H9 (cell line): ENCODE results near the gene LAP3. TPM values are rescaled to one million over a fixed set of nuclear protein-coding genes. Genes with fewer than 3 reads are reported as not detected.
"Not testable (repeated sequence)": the region's sequence is repeated elsewhere in the genome, so short reads cannot be mapped to it uniquely, and the experiment has no call there.

Source experiments
- DNase-seq: peaks from one replicate; pipeline ENCODE4 v3.0.0-alpha.2; 2017
- H2AFZ ChIP-seq: one replicate; pipeline ENCODE4 v1.6.1; 2013; ENCODE audit warnings: mild to moderate bottlenecking, low read length, control low read depth, moderate library complexity
- H2AK5ac ChIP-seq: 2 replicates; pipeline ENCODE4 v1.6.1; 2013; ENCODE audit warnings: low read length, control low read depth, mixed read lengths; ENCODE audit not compliant: insufficient read length
- H2BK120ac ChIP-seq: one replicate; pipeline ENCODE4 v1.6.1; 2013; ENCODE audit warnings: low read depth, mild to moderate bottlenecking, low read length, control low read depth, inconsistent platforms; ENCODE audit not compliant: poor library complexity, severe bottlenecking
- H2BK12ac ChIP-seq: 2 replicates; pipeline ENCODE4 v1.6.1; 2013; ENCODE audit warnings: low read length, control low read depth, mixed read lengths, low read depth; ENCODE audit not compliant: insufficient read length
- H2BK15ac ChIP-seq: 2 replicates; pipeline ENCODE4 v1.6.1; 2013; ENCODE audit warnings: low read depth, low read length, control low read depth
- H2BK20ac ChIP-seq: one replicate; pipeline ENCODE4 v1.6.1; 2013; ENCODE audit warnings: low read depth, mild to moderate bottlenecking, low read length, control low read depth, inconsistent platforms; ENCODE audit not compliant: poor library complexity, severe bottlenecking
- H2BK5ac ChIP-seq: 2 replicates; pipeline ENCODE4 v1.6.1; 2013; ENCODE audit warnings: low read length, control low read depth, mixed read lengths; ENCODE audit not compliant: insufficient read length
- H3K14ac ChIP-seq: 2 replicates; pipeline ENCODE4 v1.6.1; 2013; ENCODE audit warnings: low read length, control low read depth; ENCODE audit not compliant: insufficient read depth
- H3K18ac ChIP-seq: 2 replicates; pipeline ENCODE4 v1.6.1; 2013; ENCODE audit warnings: low read depth, mild to moderate bottlenecking, mixed read lengths, low read length, control low read depth; ENCODE audit not compliant: insufficient read length
- H3K23ac ChIP-seq: 2 replicates; pipeline ENCODE4 v1.6.1; 2013; ENCODE audit warnings: low read length, control low read depth, mixed read lengths, low read depth; ENCODE audit not compliant: insufficient read length
- H3K23me2 ChIP-seq: 2 replicates; pipeline ENCODE4 v1.6.1; 2013; ENCODE audit warnings: low read depth, mild to moderate bottlenecking, mixed read lengths, low read length, control low read depth; ENCODE audit not compliant: insufficient read length, poor library complexity, severe bottlenecking
- H3K27ac ChIP-seq: 2 replicates; pipeline ENCODE4 v1.5.1; 2013; ENCODE audit warnings: low read length, control low read depth, mixed read lengths, low read depth; ENCODE audit not compliant: insufficient read length
- H3K27me3 ChIP-seq: 2 replicates; pipeline ENCODE4 v1.6.1; 2013; ENCODE audit warnings: low read length, control low read depth, inconsistent platforms; ENCODE audit not compliant: insufficient read depth
- H3K4ac ChIP-seq: 2 replicates; pipeline ENCODE4 v1.6.1; 2013; ENCODE audit warnings: low read depth, mild to moderate bottlenecking, control low read depth, inconsistent platforms, low read length, moderate library complexity
- H3K4me1 ChIP-seq: 2 replicates; pipeline ENCODE4 v1.6.1; 2013; ENCODE audit warnings: low read length, control low read depth, inconsistent platforms; ENCODE audit not compliant: insufficient read depth
- H3K4me2 ChIP-seq: 2 replicates; pipeline ENCODE4 v1.6.1; 2013; ENCODE audit warnings: low read length, control low read depth, mixed read lengths; ENCODE audit not compliant: insufficient read length, insufficient read depth
- H3K56ac ChIP-seq: 2 replicates; pipeline ENCODE4 v1.6.1; 2013; ENCODE audit warnings: low read depth, mild to moderate bottlenecking, mixed read lengths, low read length, control low read depth; ENCODE audit not compliant: insufficient read length
- H3K79me1 ChIP-seq: 2 replicates; pipeline ENCODE4 v1.6.1; 2013; ENCODE audit warnings: low read depth, mild to moderate bottlenecking, moderate library complexity, low read length, control low read depth, inconsistent platforms; ENCODE audit not compliant: insufficient read depth, poor library complexity, severe bottlenecking
- H3K79me2 ChIP-seq: 2 replicates; pipeline ENCODE4 v1.6.1; 2013; ENCODE audit warnings: low read length, control low read depth, inconsistent platforms; ENCODE audit not compliant: insufficient read depth
- H3K9ac ChIP-seq: 2 replicates; pipeline ENCODE4 v1.6.1; 2013; ENCODE audit warnings: low read length, control low read depth, mixed read lengths; ENCODE audit not compliant: insufficient read length; ENCODE audit errors: extremely low read depth
- H3K9me3 ChIP-seq: one replicate; pipeline ENCODE4 v1.6.1; 2013; ENCODE audit warnings: low read depth, low read length, inconsistent platforms; ENCODE audit not compliant: control insufficient read depth
- H3T11ph ChIP-seq: one replicate; pipeline ENCODE4 v1.6.1; 2013; ENCODE audit warnings: mild to moderate bottlenecking, low read length, control low read depth, inconsistent platforms
- H4K20me1 ChIP-seq: one replicate; pipeline ENCODE4 v1.6.1; 2013; ENCODE audit not compliant: control insufficient read depth, insufficient read length, insufficient read depth
- H4K5ac ChIP-seq: 2 replicates; pipeline ENCODE4 v1.6.1; 2013; ENCODE audit warnings: low read depth, mild to moderate bottlenecking, mixed read lengths, low read length, control low read depth; ENCODE audit not compliant: insufficient read length
- H4K8ac ChIP-seq: replicated peaks from 2 replicates; pipeline ENCODE4 v1.6.1; 2013; ENCODE audit warnings: low read length, control low read depth, mixed read lengths, low read depth; ENCODE audit not compliant: insufficient read length
- H4K91ac ChIP-seq: 2 replicates; pipeline ENCODE4 v1.6.1; 2013; ENCODE audit warnings: low read depth, mild to moderate bottlenecking, moderate library complexity, mixed read lengths, low read length, control low read depth; ENCODE audit not compliant: insufficient read length
- H3K27ac Mint-ChIP-seq, 3 experiments: 2 replicates in 2 of 3; 3 replicates in 1 of 3; pipeline ENCODE4 v1.8.0; 2020 to 2021; ENCODE audit warnings: mixed read lengths in 3 of 3, mild to moderate bottlenecking in 1 of 3, moderate library complexity in 1 of 3
- H3K27me3 Mint-ChIP-seq: 2 replicates; pipeline ENCODE4 v1.8.0; 2021; ENCODE audit warnings: low read depth, mild to moderate bottlenecking, moderate library complexity, mixed read lengths
- H3K36me3 Mint-ChIP-seq, 3 experiments: 2 replicates in 2 of 3; 3 replicates in 1 of 3; pipeline ENCODE4 v1.8.0; 2020 to 2021; ENCODE audit warnings: low read depth in 3 of 3, mixed read lengths in 3 of 3; ENCODE audit not compliant: insufficient read depth in 1 of 3
- H3K4me1 Mint-ChIP-seq, 2 experiments: 2 replicates each; pipeline ENCODE4 v1.8.0; 2020; ENCODE audit warnings: mixed read lengths in 2 of 2
- H3K4me3 Mint-ChIP-seq, 2 experiments: 2 replicates in 1 of 2; 3 replicates in 1 of 2; pipeline ENCODE4 v1.8.0; 2020 to 2021; ENCODE audit warnings: mild to moderate bottlenecking in 2 of 2, mixed read lengths in 2 of 2, moderate library complexity in 1 of 2
- H3K9me3 Mint-ChIP-seq, 2 experiments: 2 replicates in 1 of 2; 3 replicates in 1 of 2; pipeline ENCODE4 v1.8.0; 2020; ENCODE audit warnings: mild to moderate bottlenecking in 2 of 2, mixed read lengths in 2 of 2, moderate library complexity in 1 of 2
- WGBS: extraction: QIAGEN DNeasy Blood & Tissue Kit; methylation state at CpG from one replicate; pipeline ENCODE4 v1.1.7; 2013; ENCODE audit warnings: missing lambda C conversion rate, low lambda C conversion rate, mixed read lengths; ENCODE audit not compliant: insufficient read length; ENCODE audit errors: extremely low coverage; 5-methylcytosine and 5-hydroxymethylcytosine counted together
- total RNA-seq: library from RNA; stranded (reverse); gene quantifications from 2 replicates; pipeline ENCODE4 v1.2.1, GENCODE V29; 2021
- TF ChIP-seq, protein P1 (sequence below): fragments of 200-600 bp; sonication (generic); conservative IDR thresholded peaks from 3 replicates; pipeline ENCODE4 v1.8.0; 2021; ENCODE audit warnings: antibody characterized with exemption, mild to moderate bottlenecking

The LAP3 gene
- total RNA-seq, 1 experiment from 2014 or later, result 53.2 TPM

GRCh38 chr4:17574206-17574605 is 2.8 kb upstream of the LAP3 start:
- Histone ChIP-seq H4K91ac (no peak overlapping the region), H2BK12ac (no peak overlapping the region), H2BK120ac (no peak overlapping the region), H4K8ac (no peak overlapping the region), H4K5ac (no peak overlapping the region), H2AFZ (no peak overlapping the region), H3K9ac (no peak overlapping the region), H2BK15ac (no peak overlapping the region), H3K23me2 (peaks cover 9% of the 10 kb centered on the region), H3T11ph (no peak overlapping the region), H3K27ac (no peak overlapping the region), H4K20me1 (no peaks in the 10 kb centered on the region), H3K27me3 (no peaks in the 10 kb centered on the region; the same call in 1 of the 2 replicates), H3K23ac (no peak overlapping the region), H3K4me2 (no peak overlapping the region), H3K4ac (no peak overlapping the region), H2BK5ac (no peak overlapping the region), H3K79me1 (no peaks in the 10 kb centered on the region), H3K56ac (no peak overlapping the region), H3K14ac (no peak overlapping the region), H3K9me3 (no peaks in the 10 kb centered on the region), H2BK20ac (no peak overlapping the region), H3K4me1 (no peaks in the 10 kb centered on the region; the same call in 1 of the 2 replicates), H3K18ac (no peak overlapping the region), H3K79me2 (no peaks in the 10 kb centered on the region), H2AK5ac (no peak overlapping the region)
- peak overlapping the region in 1 of 3 experiments; percentile 92; a peak in 2 of 7 replicates for H3K27ac Mint-ChIP-seq
- no peak for DNase-seq
- H3K27me3 Mint-ChIP-seq, result peaks cover 6% of the 10 kb centered on the region
- no peaks in the 10 kb centered on the region; a peak in 1 of 5 replicates for H3K9me3 Mint-ChIP-seq
- TF ChIP-seq, protein P1, sequence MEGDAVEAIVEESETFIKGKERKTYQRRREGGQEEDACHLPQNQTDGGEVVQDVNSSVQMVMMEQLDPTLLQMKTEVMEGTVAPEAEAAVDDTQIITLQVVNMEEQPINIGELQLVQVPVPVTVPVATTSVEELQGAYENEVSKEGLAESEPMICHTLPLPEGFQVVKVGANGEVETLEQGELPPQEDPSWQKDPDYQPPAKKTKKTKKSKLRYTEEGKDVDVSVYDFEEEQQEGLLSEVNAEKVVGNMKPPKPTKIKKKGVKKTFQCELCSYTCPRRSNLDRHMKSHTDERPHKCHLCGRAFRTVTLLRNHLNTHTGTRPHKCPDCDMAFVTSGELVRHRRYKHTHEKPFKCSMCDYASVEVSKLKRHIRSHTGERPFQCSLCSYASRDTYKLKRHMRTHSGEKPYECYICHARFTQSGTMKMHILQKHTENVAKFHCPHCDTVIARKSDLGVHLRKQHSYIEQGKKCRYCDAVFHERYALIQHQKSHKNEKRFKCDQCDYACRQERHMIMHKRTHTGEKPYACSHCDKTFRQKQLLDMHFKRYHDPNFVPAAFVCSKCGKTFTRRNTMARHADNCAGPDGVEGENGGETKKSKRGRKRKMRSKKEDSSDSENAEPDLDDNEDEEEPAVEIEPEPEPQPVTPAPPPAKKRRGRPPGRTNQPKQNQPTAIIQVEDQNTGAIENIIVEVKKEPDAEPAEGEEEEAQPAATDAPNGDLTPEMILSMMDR, result no peak
- peaks cover 0 to 2% (median 0%) of the 10 kb centered on the region in 3 experiments; a peak in 1 of 7 replicates for H3K36me3 Mint-ChIP-seq
- peaks cover 17 to 21% of the 10 kb centered on the region in 2 experiments for H3K4me1 Mint-ChIP-seq
- WGBS, result no CpG with 5 or more reads among the region's 4 CpGs
- H3K4me3 Mint-ChIP-seq, result peak overlapping the region in 1 of 2 experiments; percentile 12; a peak in 1 of 5 replicates

DNA sequence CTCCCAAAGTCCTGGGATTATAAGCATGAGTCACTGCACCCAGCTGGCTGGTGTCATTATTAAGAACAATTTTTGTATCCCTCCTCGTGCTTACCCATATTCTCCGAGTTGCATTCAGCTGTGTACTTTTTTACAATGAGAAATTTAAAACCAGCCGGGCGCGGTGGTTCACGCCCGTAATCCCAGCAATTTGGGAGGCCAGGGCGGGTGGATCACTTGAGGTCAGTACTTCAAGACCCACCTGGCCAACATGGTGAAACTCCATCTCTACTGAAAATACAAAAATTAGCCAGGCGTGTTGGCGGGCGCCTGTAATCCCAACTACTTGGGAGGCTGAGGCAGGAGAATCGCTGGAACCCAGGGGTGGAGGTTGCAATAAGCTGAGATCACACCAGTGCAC is 1.8 kb upstream of the LAP3 start:
- not testable (repeated sequence) for H4K8ac ChIP-seq, H2AFZ ChIP-seq, H3K36me3 Mint-ChIP-seq, H4K20me1 ChIP-seq, H3K9ac ChIP-seq, H2BK15ac ChIP-seq, H3K27ac Mint-ChIP-seq, H3K4ac ChIP-seq, H4K5ac ChIP-seq, H2BK5ac ChIP-seq, H3K27ac ChIP-seq, H3K4me2 ChIP-seq, H2BK12ac ChIP-seq, H3K18ac ChIP-seq, H4K91ac ChIP-seq, H3K14ac ChIP-seq, H2AK5ac ChIP-seq, H3K27me3 Mint-ChIP-seq, H3T11ph ChIP-seq, DNase-seq, H3K27me3 ChIP-seq, H3K4me3 Mint-ChIP-seq, H3K79me1 ChIP-seq, H2BK20ac ChIP-seq, H3K4me1 ChIP-seq, H3K56ac ChIP-seq, H3K23ac ChIP-seq, H3K9me3 ChIP-seq, H3K79me2 ChIP-seq, H2BK120ac ChIP-seq, H3K9me3 Mint-ChIP-seq, H3K23me2 ChIP-seq
- WGBS, result no CpG with 5 or more reads among the region's 12 CpGs
- H3K4me1 Mint-ChIP-seq, result peaks cover 17% of the 10 kb centered on the region in 2 experiments
